HG02852 (cell line): ENCODE measurements around the gene HOXA7.

Experiments used
- ATAC-seq: cut with Tn5 transposase; IDR thresholded peaks from one replicate; pipeline ENCODE4 v1.9.1; 2021; ENCODE audit warnings: mild to moderate bottlenecking, moderate library complexity; ENCODE audit not compliant: unreplicated experiment

The HOXA7 gene

GRCh38 chr7:27160546-27161213 is 4.2 kb upstream of the HOXA7 start:
- peak; percentile 66 for ATAC-seq

DNA sequence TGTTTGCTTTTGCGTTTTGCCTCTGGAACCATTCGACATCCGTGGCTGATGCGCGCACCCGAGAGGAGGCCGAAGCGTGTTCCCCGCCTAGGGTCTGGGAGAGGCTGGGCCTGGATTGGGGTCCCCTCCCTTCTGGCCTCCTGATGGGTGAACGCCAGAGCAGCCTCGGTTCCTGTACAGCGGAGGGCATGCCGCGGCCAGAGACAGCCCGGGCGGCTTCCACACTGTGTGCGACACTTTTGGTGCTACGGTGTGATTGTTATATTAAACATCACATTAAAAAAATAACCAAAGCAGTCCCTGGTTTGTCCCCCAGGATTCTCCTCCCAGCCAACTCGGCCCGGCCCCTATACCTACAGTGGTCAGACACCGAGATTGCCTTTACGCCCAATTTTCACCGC is 3.7 kb upstream of the HOXA7 start:
- no peak for ATAC-seq

DNA sequence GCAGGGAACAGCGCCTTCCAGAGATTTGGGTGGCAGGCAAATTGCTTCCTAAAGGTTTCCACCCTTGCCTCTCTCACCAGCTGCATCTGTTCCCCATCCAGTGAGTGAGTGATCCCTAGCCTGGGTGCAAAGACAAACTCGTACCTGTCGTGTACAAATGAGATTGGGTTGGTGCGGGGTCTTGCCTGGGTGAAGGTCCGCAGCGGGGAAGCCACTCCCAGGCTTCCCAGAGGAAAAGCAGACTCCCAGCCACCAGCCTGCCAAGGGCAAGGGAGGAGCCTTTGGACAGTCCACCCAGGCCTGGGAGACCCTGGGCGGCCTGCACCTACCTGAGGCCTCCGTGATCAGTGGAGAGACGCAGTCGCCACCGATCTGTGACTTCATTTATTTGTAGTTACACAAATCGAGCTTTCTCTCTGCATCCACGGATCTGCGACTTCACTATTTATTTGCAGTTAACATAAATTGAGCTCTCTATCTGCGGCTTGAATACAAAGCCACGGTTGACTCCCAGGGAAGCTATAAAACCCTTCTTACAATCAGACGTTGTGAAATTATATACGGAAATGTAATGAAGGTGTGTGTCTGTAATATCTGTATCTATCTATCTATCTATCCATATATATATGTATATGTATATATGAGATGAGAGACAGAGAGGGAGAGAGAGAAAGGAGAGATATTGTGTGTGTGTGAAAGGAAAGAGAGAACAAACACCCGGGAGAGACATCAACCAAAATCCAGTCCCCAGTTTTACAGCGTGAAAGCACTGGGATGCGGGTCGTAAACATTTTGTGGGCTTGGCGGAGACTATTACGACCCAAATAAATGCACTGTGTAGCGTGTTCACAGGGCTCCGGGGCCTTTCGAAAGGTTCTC is 3.0 kb upstream of the HOXA7 start:
- no peak for ATAC-seq

GRCh38 chr7:27158436-27159265 is 2.2 kb upstream of the HOXA7 start:
- no peak for ATAC-seq

DNA sequence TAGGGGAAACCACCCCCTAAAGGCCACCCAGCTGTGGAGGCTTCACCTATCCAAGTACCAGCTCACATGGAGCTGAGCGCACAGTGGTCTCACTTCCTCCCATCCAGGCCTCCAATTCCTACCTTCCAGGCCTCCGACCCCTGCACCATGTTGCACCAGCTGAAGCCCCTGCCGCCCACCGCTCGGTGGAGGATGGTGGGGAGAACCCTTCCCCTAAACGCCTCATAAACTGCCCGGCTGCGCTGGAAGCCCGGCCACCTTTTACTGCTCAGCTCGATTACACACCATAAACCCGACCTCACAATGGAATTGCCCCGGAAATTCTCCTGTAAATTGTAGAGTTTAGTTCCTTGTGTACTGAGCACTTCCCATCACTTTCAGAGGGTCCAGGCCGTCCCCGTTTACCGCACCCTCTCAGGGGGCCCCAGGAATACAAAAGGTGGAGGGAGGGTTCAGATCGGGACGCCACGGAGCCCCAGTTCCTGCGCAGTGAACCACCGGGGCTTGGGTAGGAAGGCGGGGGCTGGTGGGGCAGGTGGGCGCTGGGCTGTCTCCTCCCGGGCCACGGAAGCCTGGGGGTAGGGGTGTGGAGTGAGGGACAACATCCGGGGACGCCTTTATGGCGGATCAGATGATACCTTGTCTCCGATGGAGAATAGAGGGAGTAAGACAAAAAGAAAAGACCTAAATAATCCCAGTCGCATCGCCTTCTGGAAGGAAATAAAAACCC is 1.4 kb upstream of the HOXA7 start:
- ATAC-seq, result no peak

DNA sequence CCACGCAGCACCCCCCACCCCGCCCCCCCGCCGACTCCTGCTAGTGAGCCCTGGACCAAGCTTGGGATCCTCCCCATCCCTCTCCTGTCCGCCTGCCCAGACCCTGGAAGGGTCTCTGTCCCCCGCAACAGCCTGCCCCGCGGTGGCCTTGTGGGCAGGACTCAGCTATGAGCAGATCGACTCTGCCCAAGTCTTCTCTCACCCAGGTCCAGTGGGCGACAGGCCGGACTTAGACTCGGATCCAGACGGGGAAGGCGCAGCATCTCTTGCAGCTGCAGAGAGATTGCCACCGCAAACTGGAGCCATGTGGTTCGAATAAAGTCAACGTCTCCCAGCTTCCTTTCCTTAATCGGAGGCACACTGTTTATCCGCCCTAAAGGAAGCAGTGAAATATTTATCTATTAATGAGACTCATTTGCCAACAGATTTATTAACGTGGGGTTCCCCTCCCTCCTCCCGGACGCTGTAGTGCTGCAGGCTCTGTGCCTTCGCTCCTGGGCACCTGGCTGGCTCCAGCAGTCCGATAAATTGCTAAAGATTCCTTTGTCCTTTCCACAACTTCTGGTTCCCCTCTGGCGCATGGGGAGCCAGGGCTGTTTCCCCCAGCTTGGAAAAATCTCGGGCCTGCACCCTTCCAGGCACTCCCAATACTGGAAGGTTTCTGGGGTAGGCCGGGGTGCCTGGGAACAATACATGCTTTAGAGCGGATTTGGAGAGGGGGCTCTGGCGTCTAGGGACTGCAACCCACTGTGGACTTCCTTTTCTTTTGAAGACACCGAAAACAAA is 634 bp upstream of the HOXA7 start:
- ATAC-seq, result no peak

- ATAC-seq, result no peak
These were observed 513 bp downstream of the HOXA7 start for GRCh38 chr7:27155816-27156507.

GRCh38 chr7:27154901-27155815 is 1.3 kb downstream of the HOXA7 start:
- no peak for ATAC-seq

GRCh38 chr7:27154369-27154768 is 2.1 kb downstream of the HOXA7 start:
- ATAC-seq, result no peak

GRCh38 chr7:27153526-27153925 is 2.9 kb downstream of the HOXA7 start:
- ATAC-seq, result no peak

GRCh38 chr7:27152816-27153442 is 3.5 kb downstream of the HOXA7 start:
- no peak for ATAC-seq

DNA sequence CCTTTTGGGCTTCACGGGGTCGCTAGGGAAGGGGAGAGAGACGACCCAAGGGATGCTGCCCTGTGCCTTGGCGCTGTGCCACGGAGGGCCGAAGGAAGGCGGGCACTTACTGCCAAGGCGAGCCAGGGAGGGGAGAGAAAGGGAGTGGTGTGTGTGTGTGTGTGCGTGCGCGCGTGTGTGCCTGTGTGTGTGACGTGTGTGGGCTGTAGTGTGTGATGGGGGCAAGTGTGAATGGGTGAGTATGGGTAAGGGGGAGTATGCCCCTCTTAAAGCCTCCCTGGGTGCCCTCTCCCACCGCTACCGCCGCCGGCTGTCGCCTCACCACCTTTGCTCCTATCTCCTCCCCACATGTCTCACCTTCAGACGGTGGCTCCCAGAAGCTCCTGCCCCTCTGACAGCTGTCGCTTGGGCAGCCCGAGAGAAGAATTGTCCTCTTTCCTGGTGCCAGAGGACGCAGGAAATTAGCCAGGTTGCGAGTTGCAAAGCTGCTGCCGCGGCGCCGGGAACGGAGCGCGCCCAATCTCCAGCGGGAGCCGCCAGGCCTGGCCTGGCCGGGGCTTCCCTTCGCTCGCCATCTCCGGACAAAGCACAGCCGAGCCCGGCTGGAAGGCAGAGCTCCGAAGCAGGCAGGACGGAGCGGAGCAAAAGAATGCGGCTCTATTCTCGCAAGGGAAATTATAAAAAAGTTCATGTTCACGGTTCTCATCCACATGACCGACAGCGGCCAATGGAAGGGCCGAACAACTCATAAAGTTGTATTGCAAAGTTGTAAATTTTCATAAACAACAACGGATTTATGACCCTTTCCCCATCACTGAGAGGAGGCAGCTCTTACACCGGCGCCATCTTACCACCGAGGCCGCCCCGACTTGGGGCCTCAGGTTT is 4.3 kb downstream of the HOXA7 start, which contains the start of gene HOXA3:
Gene HOXA3, minus strand, starts transcription at position 653 of the 885 bp plus-strand sequence. CDS start 41,943 bp downstream, outside the sequence.
- ATAC-seq, result no peak

- ATAC-seq, result no peak
These were observed 5.0 kb downstream of the HOXA7 start for GRCh38 chr7:27151341-27151930.

DNA sequence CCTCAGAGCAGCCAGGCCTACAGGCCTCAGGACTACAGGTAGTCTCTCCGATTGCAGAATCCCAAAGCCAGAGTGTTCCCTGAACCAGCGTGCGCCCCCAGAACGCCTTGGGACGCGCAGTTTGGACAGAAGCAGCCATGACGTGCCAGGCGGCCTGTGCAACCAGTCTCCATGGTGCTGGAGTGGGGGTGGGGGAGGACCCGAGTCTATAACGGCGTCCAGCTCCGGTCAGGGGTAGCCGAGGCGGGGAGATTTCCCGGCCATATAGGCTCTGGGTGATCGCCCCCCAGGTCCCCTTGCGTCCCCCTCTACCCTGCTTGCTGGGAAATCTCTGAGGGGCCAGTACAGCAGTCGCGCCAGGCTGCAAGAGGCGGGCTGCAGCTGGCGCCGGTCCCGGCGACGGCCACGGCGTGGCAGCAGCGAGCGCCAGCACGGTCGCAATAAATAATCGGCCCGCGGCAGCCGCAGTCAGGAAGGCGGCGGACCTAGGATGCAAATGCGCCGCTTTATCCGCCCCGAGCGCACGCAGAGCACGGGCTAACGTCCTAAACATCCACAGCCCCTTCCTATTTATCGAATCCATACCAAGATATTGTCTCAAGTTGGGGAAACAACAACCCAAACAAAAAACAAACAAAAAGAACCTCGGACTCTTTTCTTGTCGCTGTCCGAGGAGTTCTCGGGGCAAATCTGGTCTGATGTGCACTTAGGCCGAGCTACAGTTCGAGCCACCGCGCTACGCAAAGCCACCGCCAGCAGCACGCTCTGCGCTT is 5.7 kb downstream of the HOXA7 start:
- peak; percentile 79 for ATAC-seq

GRCh38 chr7:27149842-27150567 is 6.5 kb downstream of the HOXA7 start:
- no peak for ATAC-seq
